ENCODE data around the gene GSX2.

GSX2 gene

DNA sequence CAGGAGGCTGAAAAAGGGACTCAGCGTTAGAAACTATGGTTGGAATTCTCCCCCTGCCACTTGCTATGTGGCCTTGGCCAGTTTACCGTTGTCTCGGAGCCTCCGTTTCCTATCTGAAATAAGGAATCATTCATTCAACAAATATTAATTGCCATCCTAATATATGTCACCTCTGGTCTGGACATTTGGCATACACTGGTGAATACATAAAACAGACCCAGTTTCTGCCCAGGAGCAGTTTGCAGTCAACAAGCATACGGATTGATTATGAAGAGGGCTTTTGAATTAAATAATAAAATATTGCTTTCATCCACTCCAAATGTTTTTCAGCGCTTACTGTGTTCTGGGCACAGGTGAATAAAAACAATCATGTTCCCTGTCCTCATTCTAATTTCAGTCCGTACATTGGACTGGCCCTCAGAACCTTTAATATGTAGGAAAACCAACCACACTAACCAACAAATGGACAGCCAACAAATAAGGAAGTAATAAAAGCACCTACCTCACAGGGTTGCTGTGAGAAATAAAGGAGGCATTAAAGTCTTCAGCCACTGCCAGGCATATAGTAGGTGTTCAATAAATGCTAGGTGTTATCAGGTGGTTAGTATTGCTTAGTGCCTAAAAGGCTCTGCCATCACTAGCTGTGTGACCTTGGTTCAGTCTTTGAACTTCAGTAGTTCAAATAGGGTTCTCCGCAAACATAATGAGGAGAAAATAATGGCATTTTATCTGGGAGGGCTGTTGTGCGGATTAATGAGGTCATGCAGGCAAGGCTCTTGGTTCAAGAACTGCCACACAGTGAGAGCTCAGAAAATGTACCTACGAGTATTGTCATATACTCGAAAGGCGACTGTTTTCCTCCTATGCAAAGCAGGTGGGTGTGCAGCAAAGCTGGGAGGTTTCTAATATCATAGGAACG, 7.3 kb upstream of the GSX2 start:
- no peak for TF ChIP-seq ZNF274 (IDR thresholded peaks at IDR 0.05; ENCODE audit: low read depth, low read length)
- H3K4me3 ChIP-seq (ENCODE audit: low read length): peak overlapping the region; percentile 30; the same call in 1 of the 2 replicates

DNA sequence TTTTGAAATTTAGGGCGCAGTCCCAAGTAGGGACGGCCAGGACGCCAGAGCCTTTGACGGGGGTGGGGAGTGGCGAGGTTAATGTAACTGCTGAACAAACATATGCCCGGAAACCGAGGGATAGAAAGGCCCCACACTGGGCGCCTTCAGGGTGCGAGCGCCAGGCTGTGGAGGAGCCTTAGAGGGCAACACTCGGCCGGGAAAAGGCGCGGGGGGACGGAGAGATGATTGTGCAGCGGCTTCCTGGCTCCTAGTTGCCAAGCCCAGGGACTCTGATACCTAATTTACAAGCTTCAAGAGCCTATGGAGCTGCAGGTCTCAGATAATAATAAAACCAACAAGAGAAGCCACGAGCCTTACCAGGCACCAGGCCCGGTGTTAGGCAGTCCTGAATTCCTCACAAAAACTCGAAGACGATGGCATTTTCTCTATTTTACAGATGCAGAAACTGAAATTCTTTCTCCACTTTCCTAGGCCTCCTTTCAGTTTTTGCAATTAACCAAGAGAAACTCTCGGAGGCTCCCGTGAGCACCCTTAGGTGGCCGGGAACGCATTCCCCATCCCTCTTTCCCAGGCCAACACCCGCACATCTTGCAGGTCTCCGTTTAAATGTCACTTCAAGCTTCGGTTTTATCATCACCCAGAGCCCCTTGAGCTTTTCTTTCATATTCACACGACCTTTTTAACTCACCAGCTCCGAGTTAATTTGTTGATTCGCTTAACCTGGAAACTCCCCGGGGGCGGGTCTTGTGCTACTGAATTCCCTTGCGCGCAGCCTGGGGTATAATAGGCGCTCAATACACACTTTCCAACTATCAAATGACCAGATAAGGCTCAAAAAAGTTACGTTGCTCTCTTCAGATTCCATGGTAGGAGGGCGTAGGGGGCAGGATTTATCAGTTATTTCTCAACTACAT, 6.4 kb upstream of the GSX2 start:
- peak overlapping the region; percentile 26; the same call in 1 of the 2 replicates for H3K4me3 ChIP-seq (ENCODE audit: low read length)
- TF ChIP-seq ZNF274 (IDR thresholded peaks at IDR 0.05; ENCODE audit: low read depth, low read length): no peak

DNA sequence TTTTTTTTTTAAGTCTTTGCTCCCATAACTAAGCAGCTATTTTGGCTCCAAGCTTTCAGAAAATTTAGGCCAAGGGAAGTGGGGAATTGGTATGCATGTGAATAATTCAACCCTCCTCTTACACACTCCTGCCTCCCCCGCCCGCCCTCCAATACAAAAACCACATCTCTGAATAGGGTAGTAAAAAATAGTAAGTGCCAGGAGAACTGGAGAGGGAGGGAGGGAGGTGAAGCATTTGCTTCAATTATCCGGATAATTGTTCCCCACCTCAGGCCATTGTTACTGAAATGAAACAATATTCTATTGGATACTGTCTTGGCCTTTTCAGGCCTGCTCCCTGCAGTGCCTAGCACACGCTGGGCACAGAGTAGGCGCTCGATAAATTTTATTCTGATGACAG, 5.5 kb upstream of the GSX2 start:
- H3K4me3 ChIP-seq (ENCODE audit: low read length): no peak overlapping the region
- TF ChIP-seq ZNF274 (IDR thresholded peaks at IDR 0.05; ENCODE audit: low read depth, low read length): no peak

DNA sequence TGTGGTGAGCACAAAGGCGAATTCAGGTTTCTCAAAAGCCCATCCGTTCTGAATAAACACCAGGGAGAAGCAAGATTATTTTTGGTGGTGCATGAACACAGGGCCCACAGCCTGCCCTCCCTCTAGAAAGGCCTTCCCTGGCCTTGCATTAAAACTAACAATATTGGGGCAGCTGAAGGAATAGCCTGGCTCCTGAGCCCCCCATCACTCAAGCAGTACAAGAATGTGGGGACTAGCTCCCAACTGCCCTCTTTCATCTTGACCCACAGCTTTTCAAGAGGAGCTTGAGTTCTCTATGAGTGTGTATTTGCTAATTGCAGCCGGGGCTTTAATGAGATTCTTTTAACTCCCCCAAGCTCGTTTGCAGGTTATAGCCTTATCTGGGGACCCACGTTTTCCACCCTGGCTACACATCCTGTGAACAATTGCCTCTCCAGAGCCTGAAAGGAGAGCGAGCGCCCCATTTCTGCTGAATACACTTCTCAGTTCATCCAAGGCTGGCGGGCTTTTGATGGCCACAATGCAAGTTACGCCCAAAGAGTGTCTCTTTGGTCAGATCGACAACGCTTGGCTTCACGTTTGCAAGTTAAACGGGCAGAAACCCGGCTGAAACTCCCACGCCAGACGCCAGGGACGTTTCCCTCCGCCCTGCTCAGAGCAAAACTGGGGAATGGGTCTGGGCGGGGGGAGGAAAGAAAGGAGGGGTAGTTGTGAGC, 4.7 kb upstream of the GSX2 start:
- TF ChIP-seq ZNF274 (IDR thresholded peaks at IDR 0.05; ENCODE audit: low read depth, low read length): no peak
- no peak overlapping the region for H3K4me3 ChIP-seq (ENCODE audit: low read length)

DNA sequence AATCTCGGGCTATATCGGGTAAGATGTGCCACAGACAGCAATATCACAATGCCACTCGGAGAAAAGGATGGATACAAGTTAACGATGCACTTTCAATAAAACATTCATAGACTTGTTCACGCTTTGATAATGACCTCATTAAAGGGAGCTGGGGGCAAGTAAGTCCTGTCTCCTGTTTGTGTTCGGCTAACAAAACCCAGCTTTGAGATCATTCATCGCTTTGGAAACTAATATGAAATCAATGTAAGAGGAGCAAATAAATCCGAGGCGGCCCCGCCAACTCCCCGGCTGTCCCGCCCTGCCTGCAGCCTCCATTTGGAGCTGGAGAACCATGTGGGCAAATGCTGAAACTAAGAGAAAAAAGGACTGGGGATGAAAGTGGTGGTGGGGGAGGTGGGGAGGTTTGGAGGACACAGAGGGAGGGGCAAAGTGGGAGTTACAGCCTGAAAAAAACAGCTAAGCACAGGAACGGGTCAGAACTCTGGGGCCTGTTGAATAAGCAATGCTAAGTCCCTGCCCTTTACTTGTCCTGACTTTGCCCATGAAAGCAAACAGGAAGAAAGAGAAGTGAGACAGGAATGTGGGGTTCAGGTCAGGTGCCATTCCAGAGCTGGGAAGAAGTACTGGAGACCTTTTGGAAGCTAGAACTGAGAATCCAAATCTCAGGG, 3.5 kb upstream of the GSX2 start:
- TF ChIP-seq ZNF274 (IDR thresholded peaks at IDR 0.05; ENCODE audit: low read depth, low read length): no peak
- no peak overlapping the region for H3K4me3 ChIP-seq (ENCODE audit: low read length)

DNA sequence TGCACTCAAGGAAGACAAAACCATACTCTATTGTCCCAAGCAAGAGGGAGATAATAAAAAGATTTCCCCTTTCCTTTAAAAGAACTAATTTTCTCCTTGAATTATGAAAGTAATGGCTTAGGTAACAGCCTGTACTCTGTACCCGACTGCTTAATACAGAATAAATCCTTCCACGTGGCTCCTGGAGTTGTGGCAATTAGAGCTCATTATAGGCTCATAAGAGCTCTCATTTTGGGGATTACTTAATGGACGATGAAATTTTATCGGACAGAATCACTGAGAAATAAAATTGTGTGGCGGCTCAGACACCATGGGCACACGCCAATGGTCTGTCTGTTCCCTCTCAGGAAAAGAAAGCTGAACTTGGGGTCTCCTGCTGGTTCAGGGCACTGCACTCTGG, 2.8 kb upstream of the GSX2 start:
- no peak for TF ChIP-seq ZNF274 (IDR thresholded peaks at IDR 0.05; ENCODE audit: low read depth, low read length)
- no peak overlapping the region for H3K4me3 ChIP-seq (ENCODE audit: low read length)

DNA sequence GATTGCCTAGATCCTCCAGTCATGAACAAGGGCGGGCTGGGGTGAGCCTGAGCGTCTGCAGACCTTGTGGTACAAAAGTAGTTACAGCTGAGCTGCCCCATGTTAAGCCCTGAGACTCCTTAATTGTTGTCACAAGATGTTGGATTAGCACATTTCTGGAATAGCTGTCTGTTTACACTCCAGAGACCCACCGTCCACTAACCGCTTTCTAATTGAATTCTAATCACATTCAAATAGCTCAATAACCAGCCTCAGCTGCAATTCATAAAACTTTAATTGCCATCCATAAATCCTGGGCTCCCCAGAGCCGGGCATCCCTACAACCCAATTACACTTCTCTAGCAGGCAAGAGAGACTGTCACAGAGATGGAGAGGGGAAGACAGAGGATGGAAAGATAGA, 1.6 kb upstream of the GSX2 start:
- H3K4me3 ChIP-seq (ENCODE audit: low read length): no peak overlapping the region
- no peak for TF ChIP-seq ZNF274 (IDR thresholded peaks at IDR 0.05; ENCODE audit: low read depth, low read length)

DNA sequence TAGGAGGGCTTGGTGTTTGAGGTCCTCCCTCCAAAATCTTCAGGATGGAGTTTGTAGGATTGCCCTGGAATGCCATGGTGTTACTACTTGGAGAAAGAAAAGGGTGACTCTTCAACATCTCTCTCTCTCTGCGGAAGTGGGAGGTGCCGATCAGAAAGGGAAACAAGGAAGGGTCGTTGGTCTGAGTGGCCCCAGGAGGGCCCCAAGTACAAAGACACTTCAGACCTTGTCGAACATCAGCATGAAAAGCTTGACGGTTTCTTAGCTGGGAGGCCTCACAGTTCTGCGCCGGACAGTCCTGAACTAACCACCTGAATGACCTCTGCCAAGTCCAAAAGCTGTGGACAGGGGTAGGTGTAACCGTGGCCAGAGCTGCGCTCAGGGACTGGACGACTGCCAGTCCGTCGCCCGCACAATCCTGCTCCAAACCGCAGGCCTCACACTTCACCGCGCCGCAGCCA, 646 bp upstream of the GSX2 start:
- peak overlapping the region; percentile 12; the same call in 1 of the 2 replicates for H3K4me3 ChIP-seq (ENCODE audit: low read length)
- no peak for TF ChIP-seq ZNF274 (IDR thresholded peaks at IDR 0.05; ENCODE audit: low read depth, low read length)

DNA sequence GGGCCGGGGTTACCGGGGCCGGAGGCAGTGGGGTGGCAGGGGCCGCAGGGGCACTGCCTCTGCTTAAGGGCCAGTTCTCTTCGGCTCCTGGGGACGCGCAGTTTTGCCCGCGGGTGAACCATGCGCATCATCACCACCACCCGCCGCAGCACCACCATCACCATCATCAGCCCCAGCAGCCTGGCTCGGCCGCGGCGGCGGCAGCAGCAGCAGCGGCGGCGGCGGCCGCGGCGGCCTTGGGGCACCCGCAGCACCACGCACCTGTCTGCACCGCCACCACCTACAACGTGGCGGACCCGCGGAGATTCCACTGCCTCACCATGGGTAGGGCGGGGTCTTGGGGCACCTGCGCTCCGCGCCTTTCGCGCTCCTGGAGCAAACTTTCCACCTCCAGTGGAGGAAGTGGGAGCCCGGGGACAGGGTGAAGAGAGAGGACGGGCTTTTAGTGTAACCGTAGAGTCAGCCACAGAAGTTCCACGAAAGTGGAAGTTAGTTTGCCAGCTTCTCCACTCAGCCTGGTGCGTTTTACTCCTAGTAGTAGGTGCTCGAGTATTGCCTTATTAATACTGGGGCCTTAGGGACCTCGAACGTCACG, 729 bp downstream of the GSX2 start:
- H3K4me3 ChIP-seq (ENCODE audit: low read length): peak overlapping the region; percentile 3; the same call in 1 of the 2 replicates
- TF ChIP-seq ZNF274 (IDR thresholded peaks at IDR 0.05; ENCODE audit: low read depth, low read length): no peak

DNA sequence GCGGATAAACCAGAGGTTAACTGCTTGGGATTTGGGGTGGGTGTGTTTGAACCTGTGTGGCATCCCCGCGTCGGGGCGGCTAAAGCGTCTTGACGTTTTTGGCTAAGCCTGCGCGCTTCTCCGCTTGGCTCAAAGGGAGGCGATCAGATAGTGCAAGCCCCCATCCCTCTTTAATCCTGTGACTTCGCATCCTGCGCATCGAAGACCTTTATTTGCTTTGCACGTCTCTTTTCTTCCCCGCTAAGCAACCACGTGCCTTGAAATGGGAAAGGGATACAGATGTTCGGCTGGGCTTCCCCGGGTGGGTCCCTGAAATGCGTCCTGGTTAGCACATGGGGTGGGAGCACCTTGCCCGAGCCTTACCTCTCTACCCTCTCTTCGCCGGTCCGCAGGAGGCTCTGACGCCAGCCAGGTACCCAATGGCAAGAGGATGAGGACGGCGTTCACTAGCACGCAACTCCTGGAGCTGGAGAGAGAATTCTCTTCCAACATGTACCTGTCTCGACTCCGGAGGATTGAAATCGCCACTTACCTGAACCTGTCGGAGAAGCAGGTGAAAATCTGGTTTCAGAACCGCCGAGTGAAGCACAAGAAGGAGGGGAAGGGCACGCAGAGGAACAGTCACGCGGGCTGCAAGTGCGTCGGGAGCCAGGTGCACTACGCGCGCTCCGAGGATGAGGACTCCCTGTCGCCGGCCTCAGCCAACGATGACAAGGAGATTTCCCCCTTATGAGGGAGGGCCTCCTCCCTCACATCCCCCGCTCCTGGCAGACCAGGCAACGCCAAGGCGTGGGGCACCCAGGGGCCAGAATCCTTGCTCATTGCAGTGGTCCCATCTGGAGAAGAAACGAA, 1.5 kb downstream of the GSX2 start:
- no peak for TF ChIP-seq ZNF274 (IDR thresholded peaks at IDR 0.05; ENCODE audit: low read depth, low read length)
- peak overlapping the region; percentile 3; the same call in 1 of the 2 replicates for H3K4me3 ChIP-seq (ENCODE audit: low read length)

DNA sequence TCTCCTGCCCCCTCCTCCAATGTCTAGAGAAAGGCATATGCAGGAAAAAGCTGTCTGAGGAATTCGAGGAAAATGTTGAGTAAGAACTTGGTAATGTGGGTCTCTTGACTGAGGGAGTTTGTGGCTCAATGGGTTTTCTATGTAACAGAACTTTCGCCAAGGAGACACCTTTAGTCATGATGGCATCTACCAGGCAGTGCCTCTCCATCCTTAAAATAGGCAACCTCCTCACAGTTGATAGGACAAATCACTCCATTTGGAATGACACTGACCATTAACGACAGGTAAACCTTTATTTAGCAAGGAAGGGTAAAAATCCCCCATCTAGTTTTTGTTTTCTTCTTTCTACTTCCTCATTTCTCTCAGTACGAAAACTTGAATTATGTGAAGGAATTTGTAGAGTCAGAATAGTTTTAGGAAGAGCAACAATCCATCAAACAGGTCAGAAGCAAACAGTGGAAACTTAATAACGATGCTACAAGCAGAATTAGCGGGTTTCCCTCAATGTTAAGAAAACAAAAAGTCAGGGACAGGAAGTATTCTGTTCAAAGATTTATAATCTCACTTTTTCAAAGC, 2.7 kb downstream of the GSX2 start:
- TF ChIP-seq ZNF274 (IDR thresholded peaks at IDR 0.05; ENCODE audit: low read depth, low read length): no peak
- H3K4me3 ChIP-seq (ENCODE audit: low read length): no peak overlapping the region

DNA sequence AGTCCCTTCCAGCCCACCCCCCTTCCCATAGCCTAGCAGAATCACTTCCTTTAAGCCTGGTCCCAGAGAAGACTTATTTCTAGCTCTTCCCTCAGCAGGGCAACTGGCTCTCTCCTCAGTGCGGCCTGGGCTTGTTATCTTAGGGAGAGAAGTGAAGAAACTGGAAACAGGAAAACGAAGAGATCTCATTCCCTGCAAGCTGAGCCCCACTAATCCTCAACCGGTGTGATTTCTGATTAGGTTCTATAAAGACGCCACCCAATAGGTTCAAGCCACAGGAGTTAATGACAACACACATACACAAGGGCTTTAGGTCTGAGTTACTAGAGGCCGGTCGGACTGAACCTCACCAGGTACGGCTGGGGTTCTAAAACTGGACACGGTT, 3.2 kb downstream of the GSX2 start:
- TF ChIP-seq ZNF274 (IDR thresholded peaks at IDR 0.05; ENCODE audit: low read depth, low read length): no peak
- no peak overlapping the region for H3K4me3 ChIP-seq (ENCODE audit: low read length)

All from GM08714 (cell line).